ENCODE data around the gene UMOD.

UMOD gene

GRCh38 chr16:20352615-20353014 lies at the start of gene UMOD:
Gene UMOD (minus strand): TSS chr16:20352715. CDS start chr16:20350737, 1,978 bp downstream.
- no peak for DNase-seq

GRCh38 chr16:20401475-20402016 lies 49.0 kb upstream of the UMOD start:
- DNase-seq, result no peak

GRCh38 chr16:20401066-20401465 lies 48.6 kb upstream of the UMOD start:
- DNase-seq, result no peak

- no peak for DNase-seq
Measured at GRCh38 chr16:20399185-20399584, 46.7 kb upstream of the UMOD start.

- DNase-seq, result no peak
Measured at GRCh38 chr16:20398603-20399002, 46.1 kb upstream of the UMOD start.

- no peak for DNase-seq
Measured at GRCh38 chr16:20397468-20398074, 45.1 kb upstream of the UMOD start.

- DNase-seq, result no peak
Measured at GRCh38 chr16:20396846-20397467, 44.4 kb upstream of the UMOD start.

GRCh38 chr16:20395946-20396345 lies 43.4 kb upstream of the UMOD start:
- DNase-seq, result no peak

- DNase-seq, result no peak
Measured at GRCh38 chr16:20393801-20394577, 41.5 kb upstream of the UMOD start.

GRCh38 chr16:20391045-20391444 lies 38.5 kb upstream of the UMOD start:
- DNase-seq, result no peak

GRCh38 chr16:20388854-20389253 lies 36.3 kb upstream of the UMOD start:
- no peak for DNase-seq

- no peak for DNase-seq
Measured at GRCh38 chr16:20387978-20388377, 35.5 kb upstream of the UMOD start.

- peak; percentile 19 to 64 (median 36) for DNase-seq
Measured at GRCh38 chr16:20385844-20386832, 33.6 kb upstream of the UMOD start.

GRCh38 chr16:20383106-20384029 lies 30.9 kb upstream of the UMOD start:
- peak; percentile 55 to 85 (median 57) for DNase-seq

GRCh38 chr16:20382202-20382948 lies 29.9 kb upstream of the UMOD start:
- DNase-seq, result no peak

GRCh38 chr16:20380782-20381181 lies 28.3 kb upstream of the UMOD start:
- no peak for DNase-seq

GRCh38 chr16:20377181-20377580 lies 24.7 kb upstream of the UMOD start:
- no peak for DNase-seq

GRCh38 chr16:20372701-20373100 lies 20.2 kb upstream of the UMOD start:
- DNase-seq, result no peak

GRCh38 chr16:20369452-20370054 lies 17.0 kb upstream of the UMOD start:
- no peak for DNase-seq

- DNase-seq, result no peak
Measured at GRCh38 chr16:20364051-20364450, 11.5 kb upstream of the UMOD start.
